Chondrocyte (in vitro differentiated cells): ENCODE measurements around the gene HLA-G. TPM values are rescaled to one million over a fixed set of nuclear protein-coding genes. Genes with fewer than 3 reads are reported as not detected.

Source experiments
- DNase-seq: peaks from one replicate; pipeline ENCODE4 v3.0.0; 2021; ENCODE audit warnings: mixed read lengths, low spot score
- H3K27ac Mint-ChIP-seq: one replicate; pipeline ENCODE4 v1.8.0; 2021; ENCODE audit warnings: mild to moderate bottlenecking, moderate library complexity, mixed read lengths; ENCODE audit not compliant: unreplicated experiment
- H3K27me3 Mint-ChIP-seq: 2 replicates; pipeline ENCODE4 v1.8.0; 2021; ENCODE audit warnings: low read depth, mixed read lengths
- H3K36me3 Mint-ChIP-seq: 2 replicates; pipeline ENCODE4 v1.8.0; 2021; ENCODE audit warnings: low read depth, mixed read lengths
- H3K4me1 Mint-ChIP-seq: 2 replicates; pipeline ENCODE4 v1.8.0; 2021; ENCODE audit warnings: low read depth, mild to moderate bottlenecking, mixed read lengths
- H3K4me3 Mint-ChIP-seq: one replicate; pipeline ENCODE4 v1.8.0; 2021; ENCODE audit warnings: mild to moderate bottlenecking, moderate library complexity, mixed read lengths; ENCODE audit not compliant: unreplicated experiment
- H3K9me3 Mint-ChIP-seq: 2 replicates; pipeline ENCODE4 v1.8.0; 2021; ENCODE audit warnings: low read depth, mixed read lengths
- total RNA-seq: library from RNA; stranded (reverse); gene quantifications from 3 replicates; pipeline ENCODE4 v1.2.1, GENCODE V29; 2021
- TF ChIP-seq, protein P1 (sequence below): fragments of 200-600 bp; sonication (generic); IDR thresholded peaks from 2 replicates; pipeline ENCODE4 v1.5.0; 2021; ENCODE audit warnings: antibody characterized with exemption, mild to moderate bottlenecking, moderate library complexity

The HLA-G gene
- total RNA-seq, 1 donor from 2014 or later = 0.30 TPM

GRCh38 chr6:29810371-29810770 is 17.3 kb upstream of the HLA-G start:
- peaks cover 44% of the 10 kb centered on the region for H3K27me3 Mint-ChIP-seq
- TF ChIP-seq, protein P1, sequence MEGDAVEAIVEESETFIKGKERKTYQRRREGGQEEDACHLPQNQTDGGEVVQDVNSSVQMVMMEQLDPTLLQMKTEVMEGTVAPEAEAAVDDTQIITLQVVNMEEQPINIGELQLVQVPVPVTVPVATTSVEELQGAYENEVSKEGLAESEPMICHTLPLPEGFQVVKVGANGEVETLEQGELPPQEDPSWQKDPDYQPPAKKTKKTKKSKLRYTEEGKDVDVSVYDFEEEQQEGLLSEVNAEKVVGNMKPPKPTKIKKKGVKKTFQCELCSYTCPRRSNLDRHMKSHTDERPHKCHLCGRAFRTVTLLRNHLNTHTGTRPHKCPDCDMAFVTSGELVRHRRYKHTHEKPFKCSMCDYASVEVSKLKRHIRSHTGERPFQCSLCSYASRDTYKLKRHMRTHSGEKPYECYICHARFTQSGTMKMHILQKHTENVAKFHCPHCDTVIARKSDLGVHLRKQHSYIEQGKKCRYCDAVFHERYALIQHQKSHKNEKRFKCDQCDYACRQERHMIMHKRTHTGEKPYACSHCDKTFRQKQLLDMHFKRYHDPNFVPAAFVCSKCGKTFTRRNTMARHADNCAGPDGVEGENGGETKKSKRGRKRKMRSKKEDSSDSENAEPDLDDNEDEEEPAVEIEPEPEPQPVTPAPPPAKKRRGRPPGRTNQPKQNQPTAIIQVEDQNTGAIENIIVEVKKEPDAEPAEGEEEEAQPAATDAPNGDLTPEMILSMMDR = no peak
- no peaks in the 10 kb centered on the region for H3K36me3 Mint-ChIP-seq
- H3K4me3 Mint-ChIP-seq = no peak overlapping the region
- no peaks in the 10 kb centered on the region for H3K9me3 Mint-ChIP-seq
- H3K27ac Mint-ChIP-seq = no peak overlapping the region
- H3K4me1 Mint-ChIP-seq = no peaks in the 10 kb centered on the region
- no peak for DNase-seq

DNA sequence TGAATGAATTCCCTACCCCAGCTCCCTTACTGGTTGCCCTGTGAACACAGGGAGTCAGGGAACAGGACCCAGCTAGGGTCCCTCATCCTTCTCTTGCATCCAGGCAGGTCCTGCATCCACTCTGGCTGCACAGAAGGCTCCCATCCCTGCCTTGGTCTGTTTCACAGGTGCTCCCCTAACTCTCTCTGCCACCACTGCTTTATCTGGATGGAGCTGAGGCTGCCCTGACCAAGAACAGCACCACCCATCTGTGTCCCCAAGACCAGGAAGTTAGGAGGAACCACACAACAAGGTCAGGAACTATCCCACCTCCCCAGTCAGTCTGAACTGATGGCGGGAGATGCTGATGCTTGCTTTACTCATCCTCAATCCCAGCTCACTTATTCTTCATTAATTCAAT is 16.2 kb upstream of the HLA-G start:
- TF ChIP-seq, protein P1 = no peak
- no peaks in the 10 kb centered on the region for H3K36me3 Mint-ChIP-seq
- no peaks in the 10 kb centered on the region for H3K9me3 Mint-ChIP-seq
- DNase-seq = no peak
- H3K4me1 Mint-ChIP-seq = no peaks in the 10 kb centered on the region
- no peak overlapping the region for H3K27ac Mint-ChIP-seq
- H3K27me3 Mint-ChIP-seq = peaks cover 43% of the 10 kb centered on the region
- no peak overlapping the region for H3K4me3 Mint-ChIP-seq

- no peaks in the 10 kb centered on the region for H3K36me3 Mint-ChIP-seq
- peak; percentile 48 for DNase-seq
Observed at GRCh38 chr6:29813066-29813465, 14.6 kb upstream of the HLA-G start.

GRCh38 chr6:29813809-29814208 is 13.8 kb upstream of the HLA-G start:
- Mint-ChIP-seq H3K36me3 (no peaks in the 10 kb centered on the region), H3K27ac (no peak overlapping the region), H3K27me3 (peaks cover 35% of the 10 kb centered on the region), H3K4me1 (no peaks in the 10 kb centered on the region), H3K4me3 (no peak overlapping the region), H3K9me3 (no peaks in the 10 kb centered on the region)
- TF ChIP-seq, protein P1 = no peak
- DNase-seq = no peak

More at GRCh38 chr6:29813066-29813465, 14.6 kb upstream of the HLA-G start:
- H3K4me3 Mint-ChIP-seq = no peak overlapping the region
- no peak overlapping the region for H3K27ac Mint-ChIP-seq
- TF ChIP-seq, protein P1 = no peak
- no peaks in the 10 kb centered on the region for H3K9me3 Mint-ChIP-seq
- H3K4me1 Mint-ChIP-seq = no peaks in the 10 kb centered on the region
- peaks cover 37% of the 10 kb centered on the region for H3K27me3 Mint-ChIP-seq

DNA sequence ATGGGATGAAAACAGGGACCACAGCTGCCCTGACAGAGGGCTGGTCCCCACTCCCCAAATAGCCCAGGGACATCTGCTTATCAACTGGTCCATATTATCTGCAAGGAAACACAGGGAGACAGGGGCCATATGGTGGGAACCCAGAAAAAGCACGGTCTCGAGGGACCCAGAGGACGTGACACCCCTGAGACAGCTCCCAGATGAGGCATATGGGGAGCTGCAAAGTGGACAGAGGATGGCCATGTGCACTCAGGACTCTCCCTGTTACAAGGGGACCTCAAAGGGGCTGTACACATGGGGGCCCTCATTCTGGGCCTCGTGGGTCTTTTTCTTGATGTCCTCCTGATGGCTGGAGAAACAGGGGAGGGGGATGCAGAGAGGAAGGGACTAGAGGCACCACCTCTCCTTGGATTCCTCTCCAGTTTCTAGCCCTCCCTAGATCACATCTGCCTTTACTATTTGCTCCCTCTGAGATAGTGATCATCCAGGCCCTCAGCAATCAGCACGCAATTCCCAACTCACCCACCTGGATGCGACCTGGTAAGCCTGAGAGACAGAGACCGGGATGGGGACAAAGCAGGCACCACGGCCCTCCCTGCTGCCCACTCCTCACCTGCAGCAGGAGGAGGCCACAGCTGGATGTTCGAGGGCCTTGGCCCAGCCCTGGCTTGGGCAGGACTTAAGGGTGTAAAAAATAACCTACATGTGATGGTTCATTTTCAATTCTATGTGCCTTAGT is 13.1 kb upstream of the HLA-G start:
- Mint-ChIP-seq H3K27me3 (peaks cover 36% of the 10 kb centered on the region), H3K27ac (no peak overlapping the region), H3K4me3 (no peak overlapping the region), H3K9me3 (no peaks in the 10 kb centered on the region), H3K36me3 (no peaks in the 10 kb centered on the region), H3K4me1 (no peaks in the 10 kb centered on the region)
- no peak for DNase-seq
- TF ChIP-seq, protein P1 = no peak
